C4-2B (cell line): ENCODE results near the gene PRKCE.

Source experiments
- CTCF ChIP-seq: fragments of 450-650 bp; conservative IDR thresholded peaks from 2 replicates; pipeline ENCODE4 v1.5.1; 2017; ENCODE audit warnings: mild to moderate bottlenecking
- ZFX ChIP-seq: fragments of 450-650 bp; IDR thresholded peaks from 2 replicates; pipeline ENCODE4 v1.6.1; 2017

GRCh38 chr2:45674035-45674816, 22.8 kb downstream of the PRKCE start:
- TF ChIP-seq CTCF (no peak), ZFX (no peak)
